GM23248 (cell line): ENCODE measurements around the gene XPO6. TPM values are rescaled to one million over a fixed set of nuclear protein-coding genes. Genes with fewer than 3 reads are reported as not detected.

Source experiments
- DNase-seq: peaks from one replicate; pipeline ENCODE4 v3.0.0-alpha.2; 2015
- H2AFZ ChIP-seq: fragments of 200-600 bp; sonication (generic); 2 replicates; pipeline ENCODE4 v1.6.1; 2016; ENCODE audit warnings: antibody characterized with exemption
- H3F3A ChIP-seq: fragments of 200-600 bp; sonication (generic); 2 replicates; pipeline ENCODE4 v1.6.1; 2016; ENCODE audit warnings: mild to moderate bottlenecking, antibody characterized with exemption, mixed run types; ENCODE audit not compliant: insufficient read depth
- H3K27ac ChIP-seq: fragments of 200-600 bp; sonication (generic); 2 replicates; pipeline ENCODE4 v1.5.1; 2016; ENCODE audit warnings: mild to moderate bottlenecking
- H3K27me3 ChIP-seq: fragments of 200-600 bp; sonication (generic); replicated peaks from 2 replicates; pipeline ENCODE4 v1.6.1; 2016; ENCODE audit warnings: mild to moderate bottlenecking; ENCODE audit not compliant: insufficient read depth
- H3K36me3 ChIP-seq: fragments of 200-600 bp; sonication (generic); 2 replicates; pipeline ENCODE4 v1.6.1; 2016; ENCODE audit warnings: low read depth, mild to moderate bottlenecking
- H3K4me1 ChIP-seq: fragments of 200-600 bp; sonication (generic); 2 replicates; pipeline ENCODE4 v1.6.1; 2016; ENCODE audit warnings: mild to moderate bottlenecking; ENCODE audit not compliant: insufficient read depth
- H3K4me2 ChIP-seq: fragments of 200-600 bp; sonication (generic); one replicate; pipeline ENCODE4 v1.6.1; 2016; ENCODE audit warnings: mild to moderate bottlenecking; ENCODE audit not compliant: unreplicated experiment
- H3K4me3 ChIP-seq: fragments of 200-600 bp; sonication (generic); 2 replicates; pipeline ENCODE4 v1.5.1; 2016; ENCODE audit warnings: mild to moderate bottlenecking
- H3K79me2 ChIP-seq: fragments of 200-600 bp; sonication (generic); 2 replicates; pipeline ENCODE4 v1.6.1; 2016; ENCODE audit warnings: mild to moderate bottlenecking; ENCODE audit not compliant: insufficient read depth
- H3K9ac ChIP-seq: fragments of 200-600 bp; sonication (generic); 2 replicates; pipeline ENCODE4 v1.6.1; 2016; ENCODE audit warnings: mild to moderate bottlenecking
- H3K9me2 ChIP-seq: fragments of 200-600 bp; sonication (generic); 2 replicates; pipeline ENCODE4 v1.6.1; 2016; ENCODE audit warnings: mixed run types, mild to moderate bottlenecking, moderate library complexity; ENCODE audit not compliant: insufficient read depth
- H3K9me3 ChIP-seq: fragments of 200-600 bp; sonication (generic); one replicate; pipeline ENCODE4 v1.6.1; 2017; ENCODE audit warnings: low read depth
- H4K20me1 ChIP-seq: fragments of 200-600 bp; sonication (generic); 2 replicates; pipeline ENCODE4 v1.6.0; 2016; ENCODE audit not compliant: insufficient read depth
- EZH2 ChIP-seq: fragments of 200-600 bp; sonication (generic); IDR thresholded peaks from 2 replicates; pipeline ENCODE4 v1.6.1; 2018; ENCODE audit warnings: antibody characterized with exemption, mild to moderate bottlenecking; ENCODE audit not compliant: insufficient read depth, poor library complexity, severe bottlenecking
- EZH2phosphoT487 ChIP-seq: fragments of 200-600 bp; sonication (generic); IDR thresholded peaks from 2 replicates; pipeline ENCODE4 v1.6.1; 2018; ENCODE audit warnings: antibody characterized with exemption, moderate library complexity, mild to moderate bottlenecking, low read depth; ENCODE audit not compliant: insufficient read depth
- WGBS, 2 experiments: methylation state at CpG; one replicate each; pipeline ENCODE4 v1.1.6; 2015 to 2017; ENCODE audit warnings: low lambda C conversion rate in 2 of 2, low coverage in 1 of 2; ENCODE audit errors: missing lambda C conversion rate in 2 of 2; 5-methylcytosine and 5-hydroxymethylcytosine counted together
- in situ Hi-C: fragments of 300-500 bp; cut with MboI; formaldehyde crosslinking; loops from 2 replicates; pipeline ENCODE4 v1.15.0; 2020
- polyA plus RNA-seq: library from polyadenylated mRNA; unstranded; fragments of >200 nt; fragmentation: Nextera tagmentation; extraction: Ambion mirVana; gene quantifications from 2 replicates; pipeline ENCODE4 v1.2.1, GENCODE V29; 2016
- total RNA-seq: library from RNA; depleted of rRNA; stranded (reverse); fragments of >200 nt; shearing (Covaris generic); gene quantifications from 2 replicates; pipeline ENCODE4 v1.2.3, GENCODE V29; 2014

XPO6 gene
- total and polyA plus RNA-seq, 2 experiments from 2014 or later, result 50.7 to 118 TPM

DNA sequence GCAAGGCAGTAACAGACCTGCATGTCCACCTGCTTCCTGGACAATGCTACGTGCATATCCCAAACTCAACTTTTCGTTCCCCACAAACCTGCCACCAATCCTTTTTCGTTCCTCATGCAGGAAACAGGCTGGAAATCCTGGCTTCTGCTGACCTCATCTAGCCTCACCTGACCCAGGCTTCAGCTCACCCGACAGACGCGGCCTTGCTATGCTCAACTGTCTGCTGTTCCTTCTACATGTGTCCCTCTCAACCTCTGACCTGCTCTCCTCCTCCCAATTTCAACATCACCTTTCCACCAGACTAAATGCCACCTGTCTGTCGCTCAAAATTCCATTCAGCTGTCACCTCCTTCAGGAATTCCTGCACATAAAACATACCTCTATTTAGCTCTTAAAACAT lies 44.5 kb downstream of the XPO6 start:
- Histone ChIP-seq H3K4me1 (peaks cover 19% of the 10 kb centered on the region), H2AFZ (no peak overlapping the region), H3F3A (peaks cover 25% of the 10 kb centered on the region; the same call in 1 of the 2 replicates), H3K27ac (no peak overlapping the region), H3K27me3 (no peaks in the 10 kb centered on the region), H4K20me1 (no peaks in the 10 kb centered on the region), H3K4me2 (no peak overlapping the region), H3K4me3 (no peak overlapping the region), H3K9me2 (no peaks in the 10 kb centered on the region), H3K9me3 (no peaks in the 10 kb centered on the region), H3K9ac (no peak overlapping the region), H3K79me2 (peaks cover 99% of the 10 kb centered on the region), H3K36me3 (peaks cover 52% of the 10 kb centered on the region)
- DNase-seq, result no peak
- in situ Hi-C loops, result no loop called here
- WGBS, 2 experiments, result 97 to 100% methylated on average over 7 of the region's 7 CpGs
- TF ChIP-seq EZH2 (no peak), EZH2phosphoT487 (no peak)

- no peaks in the 10 kb centered on the region for H3K9me2 ChIP-seq
- H3K9me3 ChIP-seq, result no peaks in the 10 kb centered on the region
- no peak overlapping the region for H3K9ac ChIP-seq
- H4K20me1 ChIP-seq, result no peaks in the 10 kb centered on the region
- in situ Hi-C loops, result no loop called here
- no peak overlapping the region for H3K4me3 ChIP-seq
- H3K27me3 ChIP-seq, result no peaks in the 10 kb centered on the region
- H3K36me3 ChIP-seq, result peaks cover 52% of the 10 kb centered on the region
- WGBS, 2 experiments, result 78 to 80% methylated on average over 5 of the region's 5 CpGs
- peaks cover 19% of the 10 kb centered on the region for H3K4me1 ChIP-seq
- H3F3A ChIP-seq, result peaks cover 26% of the 10 kb centered on the region
- DNase-seq, result peak; percentile 31
- H3K4me2 ChIP-seq, result no peak overlapping the region
- TF ChIP-seq EZH2phosphoT487 (no peak), EZH2 (no peak)
- no peak overlapping the region for H3K27ac ChIP-seq
- no peak overlapping the region for H2AFZ ChIP-seq
- peaks cover 99% of the 10 kb centered on the region for H3K79me2 ChIP-seq
These were observed 45.2 kb downstream of the XPO6 start for GRCh38 chr16:28166394-28167208.

- Histone ChIP-seq H3K4me3 (no peak overlapping the region), H3K27ac (no peak overlapping the region), H3K9me3 (no peaks in the 10 kb centered on the region), H3K9me2 (no peaks in the 10 kb centered on the region), H3K4me1 (peaks cover 16% of the 10 kb centered on the region; the same call in 1 of the 2 replicates), H3F3A (peaks cover 33% of the 10 kb centered on the region), H3K9ac (no peak overlapping the region), H4K20me1 (peaks cover 4% of the 10 kb centered on the region; the same call in 1 of the 2 replicates), H2AFZ (no peak overlapping the region), H3K79me2 (peaks cover 99% of the 10 kb centered on the region), H3K27me3 (no peaks in the 10 kb centered on the region), H3K36me3 (peaks cover 50% of the 10 kb centered on the region), H3K4me2 (no peak overlapping the region)
- WGBS, 2 experiments, result 95 to 97% methylated on average over 1 of the region's 1 CpG
- no peak for DNase-seq
- in situ Hi-C loops, result no loop called here
- TF ChIP-seq EZH2phosphoT487, result no peak
- no peak for TF ChIP-seq EZH2
These were observed 46.2 kb downstream of the XPO6 start for GRCh38 chr16:28165598-28165997.

DNA sequence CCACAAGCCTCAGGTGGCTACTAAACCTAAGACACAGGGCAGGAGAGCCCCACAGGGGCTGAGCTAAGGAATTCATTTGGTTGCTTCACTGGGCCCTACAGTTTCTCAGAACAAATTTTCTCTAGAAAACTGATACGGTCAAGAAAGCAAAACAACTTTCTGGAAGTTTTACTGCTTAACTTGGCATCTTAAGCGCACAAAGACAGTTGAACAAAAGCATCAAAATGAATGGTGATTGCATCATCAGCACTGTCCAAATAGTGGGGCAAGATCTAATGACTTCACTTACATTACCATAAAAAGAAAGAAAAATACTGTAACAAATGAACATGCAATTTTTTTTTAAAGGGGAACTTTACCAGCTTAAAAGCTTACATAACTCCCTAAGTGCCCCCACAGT lies 47.6 kb downstream of the XPO6 start:
- peak overlapping the region; percentile 44 for H3K27ac ChIP-seq
- no peak overlapping the region for H2AFZ ChIP-seq
- peaks cover 97% of the 10 kb centered on the region for H3K79me2 ChIP-seq
- H3K9ac ChIP-seq, result no peak overlapping the region
- peaks cover 42% of the 10 kb centered on the region for H3K36me3 ChIP-seq
- no peaks in the 10 kb centered on the region for H3K27me3 ChIP-seq
- no peaks in the 10 kb centered on the region for H3K9me2 ChIP-seq
- TF ChIP-seq EZH2 (no peak), EZH2phosphoT487 (no peak)
- H3F3A ChIP-seq, result peaks cover 33% of the 10 kb centered on the region
- H3K4me1 ChIP-seq, result peaks cover 16% of the 10 kb centered on the region; the same call in 1 of the 2 replicates
- no peak overlapping the region for H3K4me2 ChIP-seq
- H3K4me3 ChIP-seq, result no peak overlapping the region
- peaks cover 4% of the 10 kb centered on the region; the same call in 1 of the 2 replicates for H4K20me1 ChIP-seq
- in situ Hi-C loops, result no loop called here
- no peaks in the 10 kb centered on the region for H3K9me3 ChIP-seq
- 59 to 67% methylated on average over 2 of the region's 2 CpGs for WGBS, 2 experiments
- DNase-seq, result peak; percentile 47
